HG02763 (cell line): ENCODE measurements around the gene AATF.

Experiments used
- ATAC-seq: cut with Tn5 transposase; IDR thresholded peaks from one replicate; pipeline ENCODE4 v1.9.1; 2021; ENCODE audit warnings: mild to moderate bottlenecking, moderate library complexity; ENCODE audit not compliant: unreplicated experiment

Gene AATF

GRCh38 chr17:37041932-37042331 is 93.2 kb downstream of the AATF start:
- no peak for ATAC-seq

GRCh38 chr17:37043201-37043600 is 94.4 kb downstream of the AATF start:
- no peak for ATAC-seq

GRCh38 chr17:37045351-37045922 is 96.7 kb downstream of the AATF start:
- ATAC-seq: no peak

GRCh38 chr17:37047631-37048104 is 98.9 kb downstream of the AATF start:
- ATAC-seq: no peak

- no peak for ATAC-seq
Measured at GRCh38 chr17:37048811-37049210, 100.1 kb downstream of the AATF start.

- no peak for ATAC-seq
Measured at GRCh38 chr17:37050920-37051319, 102.2 kb downstream of the AATF start.

- ATAC-seq: no peak
Measured at GRCh38 chr17:37051381-37051780, 102.6 kb downstream of the AATF start.

- no peak for ATAC-seq
Measured at GRCh38 chr17:37051833-37052232, 103.1 kb downstream of the AATF start.

GRCh38 chr17:37052450-37052849 is 103.7 kb downstream of the AATF start:
- ATAC-seq: no peak

- ATAC-seq: no peak
Measured at GRCh38 chr17:37054894-37055293, 106.1 kb downstream of the AATF start.

- ATAC-seq: no peak
Measured at GRCh38 chr17:37056622-37057021, 107.9 kb downstream of the AATF start.

GRCh38 chr17:37059493-37059892 is 110.7 kb downstream of the AATF start:
- ATAC-seq: no peak

GRCh38 chr17:37060094-37060493 is 111.3 kb downstream of the AATF start:
- ATAC-seq: no peak

- no peak for ATAC-seq
Measured at GRCh38 chr17:37060928-37061327, 112.2 kb downstream of the AATF start.

- no peak for ATAC-seq
Measured at GRCh38 chr17:37062021-37062420, 113.3 kb downstream of the AATF start.

- no peak for ATAC-seq
Measured at GRCh38 chr17:37064206-37064605, 115.5 kb downstream of the AATF start.

- no peak for ATAC-seq
Measured at GRCh38 chr17:37064956-37065355, 116.2 kb downstream of the AATF start.

- no peak for ATAC-seq
Measured at GRCh38 chr17:37065486-37066321, 117.0 kb downstream of the AATF start.

GRCh38 chr17:37066322-37067255 is 117.8 kb downstream of the AATF start:
- ATAC-seq: no peak

- no peak for ATAC-seq
Measured at GRCh38 chr17:37067555-37068111, 118.9 kb downstream of the AATF start.

GRCh38 chr17:37068266-37068665 is 119.5 kb downstream of the AATF start:
- ATAC-seq: no peak
